HUDEP-2 (cell line): ENCODE data around the gene TDRD5.
A peak's percentile ranks its signal among the peaks of the same experiment; 100 is the strongest.

ENCODE experiments used
- DNase-seq, 76 experiments: peaks; one replicate each; lab custom pipeline; 2025; ENCODE audit not compliant: unreplicated experiment in 76 of 76; lab: John Stamatoyannopoulos, UW

TDRD5 gene, protein sequence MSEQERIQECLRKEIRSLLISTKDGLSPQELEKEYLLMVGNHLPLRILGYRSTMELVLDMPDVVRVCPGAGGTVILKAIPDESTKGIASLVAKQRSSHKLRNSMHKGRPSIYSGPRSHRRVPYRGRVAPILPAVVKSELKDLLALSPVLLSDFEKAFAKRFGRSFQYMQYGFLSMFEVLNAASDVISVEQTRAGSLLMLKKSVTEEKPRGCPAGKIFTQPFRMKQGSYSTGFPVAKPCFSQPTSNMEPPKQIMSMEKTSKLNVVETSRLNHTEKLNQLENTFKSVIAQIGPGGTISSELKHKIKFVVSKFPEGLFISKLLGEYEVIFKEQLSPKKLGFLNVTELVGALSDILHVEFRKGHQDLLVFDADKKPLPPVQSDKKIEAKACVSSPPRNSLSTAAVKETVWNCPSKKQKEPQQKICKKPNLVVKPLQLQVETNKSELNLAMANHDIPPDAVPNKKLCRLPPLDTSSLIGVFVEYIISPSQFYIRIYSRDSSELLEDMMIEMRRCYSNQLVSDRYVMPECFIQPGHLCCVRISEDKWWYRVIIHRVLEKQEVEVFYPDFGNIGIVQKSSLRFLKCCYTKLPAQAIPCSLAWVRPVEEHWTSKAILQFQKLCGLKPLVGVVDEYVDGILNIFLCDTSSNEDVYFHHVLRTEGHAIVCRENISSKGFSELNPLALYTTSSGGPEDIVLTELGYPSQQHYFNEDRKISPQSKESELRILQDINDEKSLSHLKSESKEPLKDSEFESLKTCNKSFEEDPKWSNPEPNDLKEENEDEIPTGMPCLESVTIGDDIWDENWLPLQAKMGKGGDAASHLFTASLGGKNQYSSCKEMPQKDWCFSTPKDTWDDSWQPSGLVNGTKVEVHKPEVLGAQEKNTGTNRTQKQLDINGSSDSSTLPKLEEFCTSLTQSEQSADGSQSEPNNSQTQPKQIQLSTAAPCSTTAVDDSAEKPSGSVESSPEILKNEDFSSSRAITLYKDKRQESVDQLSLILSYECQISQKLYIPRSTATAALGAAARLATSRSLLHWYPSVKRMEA

DNA sequence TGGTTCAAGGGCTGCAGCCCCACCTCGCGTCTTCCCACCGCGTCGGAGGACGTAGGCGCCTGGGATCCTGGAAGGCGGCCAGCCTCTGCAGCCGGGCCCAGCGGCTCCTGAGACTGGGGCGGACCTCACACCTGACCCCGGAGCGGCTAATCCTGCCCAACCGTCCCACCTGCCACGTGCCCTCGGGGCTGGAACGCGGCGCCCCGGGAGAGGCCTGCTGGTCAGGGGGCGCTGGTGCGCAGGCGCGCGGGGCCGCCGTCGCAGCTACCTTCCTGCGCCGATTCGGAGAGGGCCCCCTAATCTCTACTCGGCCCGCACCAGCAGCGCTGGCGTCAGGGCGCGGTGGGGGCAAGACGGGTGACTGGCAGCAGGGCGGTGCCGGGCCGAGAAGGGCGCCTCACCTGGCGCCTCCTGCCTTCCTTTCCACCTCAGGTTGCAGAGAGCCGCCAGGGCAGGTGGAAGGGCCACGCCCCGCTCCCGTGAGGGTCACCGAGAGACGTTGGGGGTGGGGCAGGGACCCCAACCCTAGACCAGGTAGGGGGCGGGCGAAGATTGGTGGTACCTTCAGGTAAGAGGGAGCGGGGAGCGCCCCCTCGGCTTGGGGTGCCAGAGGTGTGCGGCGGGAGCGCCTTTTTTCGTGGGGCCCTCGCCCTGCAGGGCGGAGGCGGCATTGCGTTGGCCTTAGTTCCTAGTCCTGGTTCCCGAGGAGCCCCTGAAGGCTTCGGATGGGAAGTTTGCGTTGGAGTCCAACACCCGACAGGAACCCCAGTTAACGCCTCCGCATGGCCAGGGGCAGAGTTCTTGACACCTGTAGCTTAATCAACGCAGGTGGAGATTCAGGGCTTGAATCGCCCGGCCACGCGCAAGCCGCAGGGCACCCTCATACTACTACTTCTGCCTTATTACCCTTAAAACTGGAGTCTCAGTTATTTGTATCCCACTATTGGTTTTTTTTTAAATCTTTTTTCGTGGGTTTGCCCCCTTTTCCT is at the start of gene TDRD5:
TSS of gene TDRD5 (plus strand) at position 241 of the 989 bp plus-strand sequence. CDS start 784 bp downstream, outside the sequence.
- DNase-seq = no peak

DNA sequence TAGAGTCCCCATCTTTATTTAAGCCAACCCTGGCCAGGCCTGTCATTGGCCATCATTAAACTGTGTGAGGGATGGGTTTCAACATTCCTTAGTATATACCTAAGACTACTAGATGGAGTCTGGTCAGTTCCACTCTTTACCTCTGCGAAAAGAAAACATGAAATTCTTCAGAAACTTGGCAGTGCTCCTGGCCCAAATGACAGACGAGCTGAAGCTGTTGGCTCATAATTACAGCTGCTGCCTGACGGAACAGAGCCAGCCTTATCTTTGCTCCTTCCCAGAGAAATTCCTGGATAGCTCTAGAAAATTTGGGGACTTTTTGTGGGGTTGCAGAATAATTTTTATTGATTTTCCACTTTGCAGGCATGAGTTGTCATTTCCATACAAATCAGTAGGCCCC is 46.3 kb upstream of the TDRD5 start:
- DNase-seq = no peak

DNA sequence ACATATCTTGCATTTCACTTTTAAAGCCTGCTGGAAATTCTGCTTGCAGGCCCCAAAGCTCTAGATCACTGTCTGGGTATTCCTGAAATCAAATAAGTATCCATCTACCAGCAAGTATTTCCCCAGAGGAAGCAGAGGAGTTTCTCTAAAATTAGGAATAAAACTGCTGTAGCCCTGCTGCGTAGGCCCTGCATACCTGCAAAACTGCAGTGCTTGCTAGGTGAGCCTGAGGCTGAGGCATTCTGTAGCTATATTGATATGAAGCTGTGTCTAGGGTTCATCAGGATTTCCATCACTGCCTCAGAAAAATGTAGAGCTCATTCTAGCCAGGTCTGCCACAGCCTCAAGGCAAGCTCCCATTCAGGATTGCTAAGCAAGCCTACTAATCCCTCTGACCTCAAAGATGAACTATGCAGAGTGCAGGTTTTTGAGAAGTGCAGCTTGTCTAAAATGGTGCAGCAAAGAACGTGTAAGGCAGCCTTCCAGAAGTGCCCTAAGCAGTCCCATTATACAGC is 44.6 kb upstream of the TDRD5 start:
- DNase-seq = no peak

DNA sequence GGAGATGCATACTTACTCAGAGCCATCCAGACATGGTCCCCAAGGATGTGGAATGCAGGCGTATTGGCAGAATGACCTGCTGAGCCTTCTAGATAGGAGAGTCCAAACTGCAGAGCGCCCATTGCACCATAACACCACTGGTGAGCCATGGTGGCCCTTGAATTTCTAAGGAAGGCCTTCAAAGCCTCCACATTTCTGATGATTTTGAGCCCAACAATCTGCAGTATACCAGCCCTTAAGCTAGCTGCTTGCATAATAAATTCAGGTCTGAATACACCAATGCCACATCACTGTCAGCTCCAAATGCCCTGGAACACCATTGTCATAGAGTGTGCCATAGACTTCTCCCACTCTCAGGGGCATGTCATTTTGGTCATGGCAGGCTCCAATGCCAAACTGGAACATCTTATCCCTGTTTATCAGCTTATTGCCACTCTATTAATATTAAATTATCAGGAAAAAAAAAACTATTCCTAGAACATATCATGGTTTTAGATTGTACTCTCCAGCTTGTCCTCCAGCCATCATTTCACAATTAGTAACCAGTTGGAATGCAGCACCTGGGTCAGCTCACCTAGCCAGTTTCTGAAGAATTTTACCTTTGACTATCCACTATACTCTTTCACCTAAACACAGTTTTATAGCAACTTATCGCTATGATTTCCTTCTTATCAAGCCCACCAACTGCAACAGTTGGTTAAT is 42.8 kb upstream of the TDRD5 start:
- no peak for DNase-seq

DNA sequence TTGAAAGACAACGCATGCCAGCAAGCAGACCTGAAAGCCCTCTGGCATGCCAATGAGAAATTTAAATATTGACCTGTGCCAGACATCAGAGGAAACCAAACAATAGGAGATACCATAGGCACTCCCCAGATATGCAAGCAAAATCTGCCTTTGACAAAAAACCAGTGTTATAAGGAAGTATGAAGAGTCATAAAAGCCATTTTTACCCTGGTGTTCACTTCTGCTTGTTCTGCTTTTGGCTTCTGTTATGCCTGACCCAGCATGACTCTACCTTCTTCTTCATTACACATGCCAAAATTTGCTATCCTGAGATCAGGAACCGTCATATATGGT is 42.3 kb upstream of the TDRD5 start:
- no peak for DNase-seq

DNA sequence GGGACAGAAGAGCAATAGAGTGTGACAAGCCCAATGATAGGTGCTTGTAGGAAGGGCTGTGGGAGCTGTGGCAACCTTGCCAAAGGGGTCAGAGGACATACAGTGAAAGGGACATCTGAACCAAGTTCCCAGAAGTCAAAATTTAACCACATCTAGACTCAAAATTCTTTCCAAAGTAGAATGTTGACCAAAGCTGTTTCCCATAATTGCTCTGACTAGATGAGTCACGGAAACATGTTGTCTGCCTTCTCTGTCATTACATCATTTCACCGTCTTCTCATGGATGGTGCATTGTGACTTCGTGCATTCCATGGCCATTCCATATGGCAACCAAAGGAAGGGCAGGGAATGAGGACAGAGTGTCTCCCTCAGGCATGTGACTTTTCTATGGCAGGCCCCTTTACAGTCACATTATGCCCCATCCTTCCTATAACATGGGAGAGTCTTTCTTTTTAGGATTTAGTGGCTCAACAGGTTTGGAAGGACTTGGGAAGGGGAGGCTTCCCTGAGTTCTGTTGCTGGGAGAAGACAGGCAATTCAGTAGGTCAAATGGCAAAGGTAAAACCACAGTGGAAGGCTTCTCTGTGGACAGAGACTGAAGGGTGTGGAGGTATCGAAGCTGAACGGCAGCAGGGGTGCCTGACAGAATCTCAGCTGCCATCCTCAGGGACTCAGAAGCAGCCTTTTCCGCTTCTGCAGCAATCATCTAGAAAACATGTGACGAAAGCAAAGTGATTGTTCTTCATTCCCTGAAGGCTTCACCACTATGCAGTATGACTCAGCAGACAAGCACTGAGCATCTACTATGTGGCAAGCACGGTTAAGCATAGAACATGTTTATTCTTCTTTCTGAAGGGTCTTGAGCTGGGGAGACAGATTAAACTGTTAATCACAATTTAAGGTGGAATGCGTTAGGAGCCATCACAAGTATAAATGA is 40.6 kb upstream of the TDRD5 start:
- no peak for DNase-seq

DNA sequence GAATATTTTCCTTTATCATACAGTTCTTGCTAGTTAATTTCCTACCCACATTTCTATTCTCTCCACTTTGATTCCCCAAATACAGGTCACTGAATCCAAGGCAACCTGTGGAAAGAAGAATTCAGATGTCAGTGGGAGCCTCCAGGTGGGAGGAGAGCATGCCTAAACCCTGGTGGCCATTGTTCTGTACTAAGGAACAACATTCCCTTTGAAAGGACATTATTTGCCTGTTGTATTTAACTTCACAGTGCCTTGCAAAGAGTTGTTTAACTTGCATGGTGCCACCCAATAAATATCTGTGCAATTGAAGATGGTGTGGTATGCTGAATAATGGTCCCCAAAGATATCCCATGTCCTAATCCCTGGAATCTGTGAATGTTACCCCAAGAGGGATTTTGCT is 37.2 kb upstream of the TDRD5 start:
- no peak for DNase-seq

DNA sequence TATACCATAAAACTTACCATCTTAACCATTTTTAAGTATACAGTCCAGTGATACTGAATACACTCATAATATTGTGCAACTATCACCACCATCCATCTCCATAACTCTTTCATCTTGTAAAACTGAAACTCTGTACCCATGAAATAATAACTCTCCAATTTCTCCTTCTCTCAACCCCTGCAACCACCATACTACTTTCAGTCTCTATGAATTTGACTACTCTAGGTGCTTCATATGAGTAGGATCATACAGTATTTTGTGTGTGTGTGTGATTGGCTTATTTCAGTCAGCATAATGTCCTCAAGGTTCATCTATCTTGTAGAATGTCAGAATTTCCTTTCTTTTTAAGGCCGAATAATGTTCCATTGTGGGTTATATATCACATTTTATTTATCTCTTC is 33.6 kb upstream of the TDRD5 start:
- no peak for DNase-seq

DNA sequence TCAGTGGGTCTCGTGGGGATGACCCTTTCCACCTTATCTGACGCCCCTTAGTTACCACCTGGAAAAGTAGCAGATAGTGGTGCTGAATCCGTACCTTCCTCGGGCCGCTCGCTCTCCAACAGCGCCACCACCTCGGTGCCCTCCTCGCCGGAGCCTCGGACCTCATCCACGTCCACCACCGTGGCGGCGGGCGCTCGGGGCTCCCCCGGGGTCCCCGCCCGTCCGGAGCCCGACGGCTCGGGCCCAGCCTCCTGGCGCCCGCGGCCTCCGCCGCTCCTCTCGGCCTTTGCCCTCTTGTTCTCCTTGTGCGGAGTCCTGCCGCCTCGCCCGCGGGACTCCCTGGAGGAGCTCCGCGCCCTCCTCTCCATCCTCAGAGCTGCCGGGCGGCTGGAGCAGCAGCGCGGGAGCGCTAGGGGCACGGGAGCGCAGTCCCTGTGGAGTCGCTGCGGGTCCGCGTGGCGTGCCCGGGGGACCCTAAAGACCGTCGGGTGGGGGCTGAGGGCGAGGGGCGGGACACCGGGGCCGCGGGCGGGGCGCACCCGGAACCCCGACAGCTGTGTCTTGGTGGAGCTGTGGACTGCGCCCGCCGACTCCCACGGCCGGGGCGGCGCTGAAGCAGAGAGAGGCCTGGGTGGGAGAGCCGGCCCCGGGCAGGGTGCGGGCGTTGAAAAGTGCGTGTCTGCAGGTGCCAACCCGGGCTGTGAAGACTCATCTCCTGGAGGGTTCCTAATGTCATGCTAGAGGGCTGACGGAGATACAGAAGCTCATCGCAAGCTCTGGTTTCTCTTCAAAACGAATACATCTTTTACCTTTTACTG is 15.9 kb upstream of the TDRD5 start, which contains the start of gene NPHS2:
TSS of gene NPHS2 (minus strand) at position 452 of the 818 bp plus-strand sequence. CDS start at position 368, 84 bp downstream.
- DNase-seq = no peak

DNA sequence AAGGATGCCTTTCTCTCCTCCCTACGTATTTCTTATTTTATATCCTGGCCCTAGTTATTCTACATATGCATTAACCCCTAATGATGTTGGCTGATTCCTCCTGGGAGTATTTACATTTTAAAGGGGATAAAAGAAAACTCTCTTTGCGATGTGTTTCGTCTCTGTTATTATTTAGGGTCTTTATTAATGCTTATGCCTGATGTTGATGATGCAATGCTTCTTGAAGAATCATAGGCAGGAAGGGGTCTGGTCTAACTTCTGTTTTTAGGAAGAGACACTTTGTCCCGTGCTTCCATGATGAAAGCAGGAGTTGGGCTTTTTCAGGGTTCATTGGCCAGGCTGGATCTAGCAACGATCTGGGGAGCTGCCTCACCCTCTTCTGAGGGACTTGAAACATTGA is 15.1 kb upstream of the TDRD5 start:
- DNase-seq = no peak

DNA sequence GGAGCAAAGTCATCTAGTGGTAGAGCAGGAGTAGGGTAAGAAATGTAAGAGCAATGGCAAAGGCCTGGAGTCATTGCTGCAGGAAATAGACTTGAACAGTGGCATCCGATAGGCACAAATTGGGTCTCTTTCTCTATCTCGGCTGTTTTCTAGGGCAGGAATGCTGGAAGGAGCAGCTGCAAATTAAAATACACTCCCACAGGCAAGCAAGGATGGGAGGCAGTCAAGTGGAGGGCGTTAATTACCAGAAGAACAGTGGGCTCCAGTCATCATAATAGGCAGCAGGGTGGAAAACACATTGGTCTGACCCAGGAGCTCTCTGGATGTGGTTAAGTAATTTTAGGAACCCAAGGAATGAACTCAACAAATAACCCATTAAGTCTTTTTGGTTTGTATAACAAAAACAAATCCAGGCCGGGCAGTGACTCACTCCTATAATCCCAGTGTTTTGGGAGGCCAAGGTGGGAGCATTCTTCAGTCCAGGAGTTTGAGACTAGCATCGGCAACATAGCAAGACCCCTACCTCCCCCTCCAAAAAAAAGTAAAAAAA is 7.8 kb upstream of the TDRD5 start:
- DNase-seq = no peak

DNA sequence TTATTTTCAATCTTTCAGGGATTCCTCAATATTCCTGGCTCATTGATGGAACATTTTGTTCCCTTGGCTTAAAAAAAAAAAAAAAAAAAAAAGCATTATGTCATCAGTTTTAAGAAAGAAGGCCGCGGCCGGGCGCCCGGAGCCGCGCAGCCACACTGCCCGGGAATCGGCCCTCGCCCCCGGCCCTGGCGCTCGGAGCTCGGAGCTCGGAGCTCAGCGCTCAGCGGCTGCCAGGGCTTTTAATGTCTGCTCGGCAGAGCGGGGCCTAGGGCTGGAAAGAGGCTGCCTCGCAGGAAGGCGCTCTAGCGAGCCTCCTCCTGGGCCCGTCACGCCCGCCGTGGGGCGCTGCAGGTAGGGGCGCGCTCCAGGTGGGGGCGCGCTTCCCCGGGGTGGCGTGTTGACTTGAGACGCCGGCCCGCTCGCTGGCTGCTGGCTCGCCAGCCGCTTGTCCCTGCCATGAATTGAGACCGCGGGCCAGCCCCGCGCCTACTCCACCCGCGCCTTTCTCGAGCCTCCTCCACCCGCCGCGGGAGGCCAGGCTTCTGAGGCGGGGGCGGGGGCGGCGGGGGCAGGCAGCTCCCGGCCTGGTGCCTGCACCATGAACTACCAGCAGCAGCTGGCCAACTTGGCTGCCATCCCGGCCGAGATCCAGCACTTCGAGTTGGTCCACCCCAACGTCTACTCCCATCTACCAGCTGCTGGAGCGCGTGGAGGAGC is 5.4 kb upstream of the TDRD5 start:
- DNase-seq = peak in 11 of 76 experiments; percentile 2 to 24 (median 7)

DNA sequence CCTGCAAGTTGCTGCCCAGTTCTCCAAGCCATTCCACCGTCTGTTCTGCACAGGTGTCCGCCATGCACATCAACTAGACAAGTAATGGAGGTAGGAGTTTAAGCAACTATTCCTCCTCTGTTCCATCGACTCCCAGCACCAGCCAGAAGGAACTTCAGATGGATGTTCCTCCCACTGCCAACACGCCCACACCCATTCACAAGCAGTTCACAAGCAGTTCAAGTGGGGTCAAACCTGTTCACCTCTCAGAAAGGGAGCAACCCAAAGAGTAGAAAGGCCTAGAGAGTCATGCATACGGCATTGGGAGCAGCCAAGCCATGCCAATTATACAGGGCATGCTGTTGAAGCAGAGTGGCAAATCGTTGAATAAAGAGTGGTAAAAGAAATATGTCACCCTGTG is 4.3 kb upstream of the TDRD5 start:
- DNase-seq = no peak

DNA sequence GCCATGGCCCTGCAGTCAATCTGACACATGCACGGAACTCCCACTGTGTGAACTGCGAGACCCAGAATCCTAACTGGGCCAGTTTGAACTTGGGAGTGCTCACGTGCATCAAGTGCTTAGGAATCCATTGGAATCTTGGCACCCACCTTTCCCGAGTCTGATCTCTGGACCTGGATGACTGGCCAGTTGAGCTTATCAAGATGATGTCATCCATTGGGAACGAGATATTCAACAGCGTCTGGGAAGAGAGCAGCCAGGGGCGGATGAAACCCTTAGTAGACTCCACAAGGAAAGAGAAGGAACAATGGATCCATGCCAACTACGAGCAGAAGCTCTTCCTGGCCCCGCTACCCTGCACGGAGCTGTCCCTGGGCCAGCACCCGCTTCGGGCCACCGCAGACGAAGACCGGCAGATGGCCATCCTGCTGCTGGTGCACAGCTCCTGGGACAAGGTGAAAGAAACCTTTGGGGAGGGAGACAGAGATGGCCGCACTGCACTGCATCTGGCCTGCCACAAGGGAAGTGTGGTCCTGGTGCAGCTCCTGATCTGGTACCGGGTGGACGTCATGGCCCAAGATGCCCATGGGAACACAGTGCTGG is 3.1 kb upstream of the TDRD5 start:
- DNase-seq = no peak

DNA sequence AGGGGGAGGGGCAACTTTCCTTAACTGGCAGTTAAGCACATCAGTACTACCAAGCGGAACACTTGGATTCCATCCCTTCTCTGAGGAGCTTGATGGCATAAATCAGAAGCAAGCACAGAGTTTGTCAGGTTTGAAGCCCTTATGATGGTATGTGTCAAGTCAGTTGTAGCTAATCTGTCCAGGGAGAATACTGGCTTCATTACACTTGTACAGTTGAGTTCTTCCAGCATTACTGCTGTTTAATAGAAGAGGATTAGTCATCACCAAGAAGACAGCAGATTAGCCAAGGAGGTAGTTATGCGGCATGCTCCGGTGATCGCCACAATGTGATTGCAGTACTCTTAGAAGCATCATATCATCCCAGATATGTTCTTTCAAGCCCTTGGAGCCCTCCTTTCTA is 2.1 kb upstream of the TDRD5 start:
- DNase-seq = no peak

DNA sequence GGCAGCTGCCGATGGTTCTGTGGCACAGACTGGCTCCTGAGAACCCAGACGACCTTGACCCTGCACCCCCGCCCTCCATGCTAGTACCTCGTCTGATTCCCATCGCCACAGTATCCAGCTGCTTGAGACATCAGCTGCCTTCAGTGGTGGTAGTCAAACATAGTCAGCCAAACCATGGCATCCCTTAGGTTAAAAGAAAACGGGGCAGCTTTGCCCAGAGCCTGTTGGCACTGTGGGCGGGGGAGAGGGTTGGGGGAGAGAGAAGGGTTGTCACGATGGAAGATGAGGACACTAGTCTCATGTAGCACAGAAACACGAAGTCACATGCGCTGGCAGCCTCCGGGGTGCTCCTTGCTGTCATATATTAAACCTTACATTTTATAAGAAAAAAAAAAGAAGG is 961 bp upstream of the TDRD5 start:
- no peak for DNase-seq
